Stimulated activated CD4-positive, alpha-beta T cell treated with anti-CD3 and anti-CD28 coated beads, Interleukin-1b, Interleukin-23, amount 100 ng/mL, for 24 hours (primary cell): ENCODE results near the gene ANKRD44.
"Not testable (repeated sequence)": the region's sequence is repeated elsewhere in the genome, so short reads cannot be mapped to it uniquely, and the experiment has no call there.

Source experiments
- DNase-seq, 4 experiments: peaks; one replicate each; pipeline ENCODE4 v3.0.0-alpha.2; 2020; ENCODE audit warnings: low read depth in 4 of 4, low spot score in 1 of 4

ANKRD44 gene

GRCh38 chr2:197293252-197294007 is 17.1 kb downstream of the ANKRD44 start:
- no peak for DNase-seq

- no peak for DNase-seq
Observed at GRCh38 chr2:197292619-197293018, 18.0 kb downstream of the ANKRD44 start.

GRCh38 chr2:197287596-197287932 is 23.0 kb downstream of the ANKRD44 start:
- DNase-seq: not testable (repeated sequence)

- no peak for DNase-seq
Observed at GRCh38 chr2:197286805-197287595, 23.6 kb downstream of the ANKRD44 start.

- no peak for DNase-seq
Observed at GRCh38 chr2:197285361-197285760, 25.2 kb downstream of the ANKRD44 start.

- DNase-seq: no peak
Observed at GRCh38 chr2:197284956-197285355, 25.6 kb downstream of the ANKRD44 start.

GRCh38 chr2:197281421-197281820 is 29.2 kb downstream of the ANKRD44 start:
- DNase-seq: no peak

- no peak for DNase-seq
Observed at GRCh38 chr2:197280015-197280702, 30.4 kb downstream of the ANKRD44 start.

GRCh38 chr2:197278799-197279763 is 31.5 kb downstream of the ANKRD44 start:
- DNase-seq: no peak

- DNase-seq: no peak
Observed at GRCh38 chr2:197277794-197278193, 32.8 kb downstream of the ANKRD44 start.

GRCh38 chr2:197276156-197276555 is 34.4 kb downstream of the ANKRD44 start:
- no peak for DNase-seq

- no peak for DNase-seq
Observed at GRCh38 chr2:197274937-197275336, 35.6 kb downstream of the ANKRD44 start.

- no peak for DNase-seq
Observed at GRCh38 chr2:197274349-197274748, 36.2 kb downstream of the ANKRD44 start.

GRCh38 chr2:197273485-197273884 is 37.1 kb downstream of the ANKRD44 start:
- no peak for DNase-seq

- DNase-seq: no peak
Observed at GRCh38 chr2:197270601-197271000, 40.0 kb downstream of the ANKRD44 start.

GRCh38 chr2:197269815-197270214 is 40.8 kb downstream of the ANKRD44 start:
- no peak for DNase-seq

- no peak for DNase-seq
Observed at GRCh38 chr2:197268786-197269584, 41.6 kb downstream of the ANKRD44 start.

- DNase-seq: no peak
Observed at GRCh38 chr2:197266477-197266876, 44.1 kb downstream of the ANKRD44 start.

- DNase-seq: no peak
Observed at GRCh38 chr2:197265924-197266323, 44.7 kb downstream of the ANKRD44 start.

GRCh38 chr2:197265036-197265435 is 45.5 kb downstream of the ANKRD44 start:
- DNase-seq: no peak
